CD4-positive, alpha-beta T cell treated with Interferon alpha-2 for 1 hour (primary cell): ENCODE data around the gene PBX3.

Experiments
- DNase-seq, 2 donors: peaks; one replicate each; pipeline ENCODE4 v3.0.0-alpha.2; 2020 to 2022

Gene PBX3

DNA sequence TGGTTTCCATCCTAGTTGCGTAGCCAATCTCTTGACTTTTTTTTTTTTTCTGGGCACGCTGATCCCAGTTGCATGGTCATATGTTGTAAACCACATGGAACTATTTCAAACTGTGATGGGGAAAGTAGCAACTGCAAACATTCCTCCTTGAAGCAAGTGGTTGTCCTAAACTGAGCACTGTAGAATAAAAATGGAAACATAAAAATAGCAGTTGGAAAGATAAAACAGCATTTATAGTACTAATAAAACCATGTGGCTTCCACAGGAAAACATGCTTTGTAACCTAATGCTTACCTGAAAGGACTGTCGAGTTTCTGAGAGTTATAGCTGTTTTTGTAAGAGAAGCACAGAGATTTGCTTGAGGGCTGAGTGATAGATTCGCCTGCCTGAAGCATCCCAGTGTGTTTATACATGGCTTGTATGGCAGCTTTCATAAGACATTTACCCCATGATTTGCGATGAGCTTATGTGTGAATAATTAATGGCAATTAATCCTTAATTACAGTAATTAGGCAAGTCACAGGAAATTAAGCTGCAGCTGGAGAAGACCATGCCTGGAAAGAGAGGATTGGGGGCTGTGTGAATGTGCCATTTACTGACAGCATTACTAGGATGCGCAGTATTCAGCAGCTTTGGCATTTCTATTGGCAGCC lies 136.5 kb downstream of the PBX3 start:
- DNase-seq = no peak

DNA sequence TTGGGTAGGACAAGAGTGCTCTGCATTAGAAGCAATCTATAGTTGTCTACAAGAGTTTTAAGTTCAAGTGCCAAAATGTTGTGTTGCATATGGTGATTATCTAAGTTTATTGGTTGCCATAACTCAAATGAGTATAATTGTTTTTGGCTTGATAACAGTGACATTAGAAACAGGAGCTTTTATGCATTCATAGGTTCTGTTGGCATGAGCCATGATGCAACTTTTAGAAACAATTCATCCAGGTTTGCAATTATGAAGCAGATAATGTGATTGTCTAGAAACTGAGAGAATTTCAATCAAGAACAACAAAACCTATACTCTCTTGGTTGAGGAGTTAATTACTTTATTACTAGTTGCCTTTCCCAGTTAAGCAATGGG lies 137.0 kb downstream of the PBX3 start:
- DNase-seq = no peak

DNA sequence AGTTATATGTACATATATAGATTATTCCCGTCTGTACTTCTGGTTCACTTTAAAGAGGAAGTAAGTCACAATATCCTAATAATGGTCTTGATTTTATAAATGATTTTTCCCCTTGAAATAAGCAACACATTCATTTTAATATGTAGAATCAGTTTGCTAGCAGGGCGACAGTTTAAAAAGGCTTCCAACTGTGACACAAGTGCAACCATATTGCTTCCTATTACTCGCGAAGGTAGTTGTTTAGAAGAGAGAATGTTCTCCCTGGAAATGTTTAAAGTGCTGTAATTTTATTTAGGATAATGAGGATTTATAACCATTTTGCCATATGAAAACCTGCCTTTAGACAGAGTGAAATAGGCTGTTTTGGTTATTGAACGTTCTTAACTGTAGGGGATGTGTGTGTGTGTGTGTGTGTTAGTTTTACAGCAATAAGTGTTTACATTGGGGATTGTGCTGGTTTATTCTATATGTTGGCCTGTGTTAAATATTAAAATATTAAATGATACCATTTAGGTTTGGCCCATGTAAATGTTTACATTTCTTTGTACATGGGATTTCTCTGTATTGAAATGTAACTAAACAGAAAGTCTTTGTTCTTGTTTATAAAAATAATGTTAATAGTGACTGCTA lies 138.3 kb downstream of the PBX3 start:
- no peak for DNase-seq

DNA sequence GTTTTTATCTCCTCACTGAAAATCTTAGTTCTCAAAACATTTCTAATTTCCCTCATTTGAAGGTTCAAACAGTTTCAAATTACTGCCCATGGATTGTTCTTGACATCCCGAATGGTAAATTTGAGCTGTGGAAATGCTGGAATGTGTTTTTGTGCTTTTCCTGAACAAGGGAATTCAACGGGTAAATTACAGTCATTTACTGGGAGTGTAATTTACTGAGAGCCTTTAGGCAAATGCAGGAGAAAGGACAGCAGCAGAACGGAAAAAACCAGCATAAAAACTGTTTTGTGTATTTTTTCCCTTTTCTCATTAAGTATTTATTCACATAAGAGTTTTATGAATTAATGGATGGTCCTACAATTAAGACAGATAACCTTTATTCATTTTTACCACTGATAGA lies 139.2 kb downstream of the PBX3 start:
- no peak for DNase-seq

DNA sequence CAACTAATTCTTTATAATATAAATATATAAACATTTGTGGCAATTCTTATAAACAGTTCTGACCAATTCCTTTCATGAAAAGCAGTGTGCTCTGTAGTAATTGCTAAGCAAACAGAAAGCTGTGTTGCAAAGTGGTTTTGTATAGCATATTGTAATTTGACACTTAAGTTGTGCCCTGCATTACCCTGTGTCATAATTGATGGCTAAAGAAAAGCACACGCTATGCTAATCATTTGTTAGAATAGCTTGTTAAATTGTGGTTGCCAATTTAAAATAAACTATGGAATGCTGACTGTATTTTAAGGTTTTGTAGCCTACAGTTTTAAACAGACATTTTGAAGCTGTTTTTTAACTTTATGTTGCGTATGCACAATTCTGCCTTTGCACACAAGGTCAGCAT lies 140.0 kb downstream of the PBX3 start:
- no peak for DNase-seq

DNA sequence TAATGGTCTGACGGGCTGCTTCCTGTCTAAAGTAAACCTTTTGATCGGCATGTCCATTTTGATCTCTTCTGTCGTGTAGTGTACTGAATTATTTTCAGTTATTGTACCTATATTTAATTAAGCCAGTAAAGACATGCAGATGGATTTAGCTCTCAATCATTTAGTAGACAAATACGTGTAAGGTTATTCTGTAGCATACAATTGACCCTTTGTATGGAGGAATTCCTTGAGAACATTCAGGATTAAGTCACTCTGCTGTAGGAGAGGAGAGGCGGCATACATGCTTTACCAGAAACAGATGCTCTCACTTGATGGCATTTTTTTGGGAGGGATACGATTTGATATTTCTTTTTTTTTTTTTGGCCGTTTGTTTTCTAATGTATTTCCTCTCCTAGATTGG lies 141.0 kb downstream of the PBX3 start:
- DNase-seq = no peak

DNA sequence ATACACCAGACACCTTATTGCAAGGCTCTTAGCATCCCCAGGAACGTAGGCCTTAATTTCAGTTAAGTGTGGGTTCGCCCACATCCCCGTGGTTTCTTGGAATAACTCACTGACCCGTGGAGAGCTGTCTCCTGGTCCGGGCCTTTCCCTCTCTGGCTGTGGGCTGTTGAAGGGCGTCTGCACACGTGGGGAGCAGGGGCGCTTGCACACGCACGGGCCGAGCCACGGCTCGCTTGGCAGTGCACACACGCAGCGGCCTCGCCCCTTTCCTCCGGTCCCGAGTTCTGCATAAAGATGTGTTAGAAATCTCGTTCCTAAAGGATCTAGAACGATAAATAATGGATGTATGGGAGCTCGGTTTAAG lies 141.9 kb downstream of the PBX3 start:
- peak in 1 of 2 donors; percentile 1 for DNase-seq

DNA sequence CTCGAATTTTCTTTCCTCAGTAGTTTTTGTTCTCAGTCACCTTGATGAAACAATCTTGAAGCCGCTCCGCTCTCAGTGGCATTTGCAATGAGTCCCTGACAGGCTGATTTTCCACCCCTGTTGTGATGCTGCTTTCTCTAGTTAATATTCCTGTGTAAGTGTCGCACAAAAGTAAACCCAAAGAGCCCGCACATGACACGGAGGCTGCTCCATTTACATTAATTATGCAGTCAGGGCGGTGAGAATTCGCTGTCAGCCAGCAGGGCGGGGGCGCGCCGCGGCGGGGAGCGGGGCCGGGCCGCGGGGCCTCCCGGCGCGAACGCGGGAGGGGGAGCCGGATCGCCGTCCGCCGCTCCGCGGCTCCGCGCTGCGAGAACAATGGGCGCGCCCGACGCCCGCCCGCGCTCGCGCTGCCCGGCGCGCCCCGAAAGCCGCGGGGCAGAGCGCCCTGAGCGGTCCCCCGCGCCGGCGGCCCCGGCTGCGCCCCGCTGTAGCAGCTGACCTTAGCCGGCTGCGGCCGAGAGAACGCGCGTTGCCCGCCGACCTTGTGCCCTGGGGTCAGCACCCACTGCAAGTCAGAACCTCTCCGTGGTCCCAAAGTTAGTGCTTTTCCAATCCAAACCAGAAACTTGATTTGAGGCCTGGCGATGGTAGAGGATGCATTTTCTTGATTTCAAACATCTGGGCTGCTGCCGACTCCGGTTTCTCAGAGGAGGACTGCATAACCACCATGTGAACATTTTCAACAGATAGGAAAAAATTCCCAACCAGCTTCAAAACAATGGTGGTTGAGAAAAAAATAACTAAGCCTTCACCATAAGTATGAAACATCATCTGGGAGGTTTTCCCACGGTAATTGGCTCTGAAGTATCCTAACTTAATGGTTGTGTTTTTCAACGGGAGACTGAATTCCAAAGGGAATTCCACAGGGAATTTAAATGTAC lies 142.6 kb downstream of the PBX3 start:
- peak; percentile 21 to 43 for DNase-seq

DNA sequence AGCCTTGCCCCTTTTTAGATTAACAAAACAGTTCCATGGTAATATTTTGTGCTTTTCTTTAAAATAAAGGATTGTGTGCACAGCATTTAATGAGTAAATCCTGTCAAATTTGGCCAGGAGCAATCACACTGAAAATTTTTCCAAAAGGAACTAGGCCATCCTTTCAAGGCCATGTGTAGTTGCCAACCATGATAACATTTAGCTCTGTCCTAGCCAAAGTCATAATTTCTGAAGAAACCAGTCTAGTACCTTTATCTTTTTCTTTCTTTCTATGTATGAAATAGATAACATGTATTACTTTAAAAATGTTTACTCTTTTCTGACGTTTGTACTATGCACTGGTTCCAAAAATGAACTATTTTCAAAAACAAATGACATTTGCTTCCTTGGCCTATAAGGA lies 143.7 kb downstream of the PBX3 start:
- DNase-seq = no peak

DNA sequence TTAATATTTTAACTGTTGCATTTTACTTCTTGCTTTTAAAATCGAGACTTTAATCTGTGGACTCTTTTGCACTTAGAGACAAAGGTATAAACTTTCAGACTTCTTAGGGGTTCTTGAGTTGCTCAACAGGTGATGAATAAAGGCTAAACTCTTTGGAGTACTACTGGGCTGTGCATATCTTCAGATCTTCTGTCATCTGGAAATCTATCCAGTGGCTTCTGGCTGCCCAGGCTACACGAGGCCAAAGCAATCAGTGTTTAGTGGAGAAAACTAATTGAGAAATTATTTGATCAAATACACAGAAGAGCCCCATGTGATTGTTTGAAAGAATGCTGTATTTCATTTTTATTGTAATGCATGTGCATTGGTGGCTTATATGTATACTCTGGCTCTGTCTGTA lies 146.1 kb downstream of the PBX3 start:
- no peak for DNase-seq

DNA sequence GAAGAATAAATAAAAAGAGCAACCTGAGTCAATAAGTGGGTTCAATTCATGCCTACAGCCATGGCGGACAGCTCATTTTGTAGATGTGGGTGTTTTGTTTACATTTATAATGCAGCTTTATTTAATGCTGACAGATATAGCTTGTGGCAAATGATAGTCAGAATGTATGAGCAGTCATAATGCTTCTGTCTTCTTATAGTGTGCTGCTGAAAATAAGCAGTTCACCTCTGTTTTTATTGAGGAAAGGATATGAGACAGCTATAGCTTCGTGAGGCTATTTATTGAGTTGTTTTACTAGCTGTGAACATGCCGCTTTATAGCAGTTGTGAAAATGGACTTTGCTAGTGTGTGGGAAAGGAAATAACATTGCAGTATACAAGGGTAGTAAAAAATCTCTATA lies 147.4 kb downstream of the PBX3 start:
- no peak for DNase-seq

DNA sequence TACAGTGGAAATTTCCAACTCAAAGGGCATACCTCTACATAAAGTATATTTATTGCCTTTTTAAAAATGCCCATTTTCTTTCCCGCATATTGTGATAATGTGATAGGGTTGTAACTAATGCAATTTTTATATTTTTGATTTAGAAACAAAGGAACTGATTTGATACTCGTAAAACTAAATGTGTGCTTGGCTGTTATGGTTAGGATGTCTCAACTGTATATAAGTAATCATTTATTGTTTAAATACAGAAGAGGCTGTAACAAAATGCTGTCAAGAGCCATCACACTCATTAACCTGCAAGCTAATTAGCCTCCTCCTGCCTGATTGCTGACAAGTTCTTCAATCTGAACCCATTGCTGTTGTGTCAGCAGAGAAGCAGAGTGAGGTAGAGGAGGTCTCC lies 149.2 kb downstream of the PBX3 start:
- DNase-seq = no peak

DNA sequence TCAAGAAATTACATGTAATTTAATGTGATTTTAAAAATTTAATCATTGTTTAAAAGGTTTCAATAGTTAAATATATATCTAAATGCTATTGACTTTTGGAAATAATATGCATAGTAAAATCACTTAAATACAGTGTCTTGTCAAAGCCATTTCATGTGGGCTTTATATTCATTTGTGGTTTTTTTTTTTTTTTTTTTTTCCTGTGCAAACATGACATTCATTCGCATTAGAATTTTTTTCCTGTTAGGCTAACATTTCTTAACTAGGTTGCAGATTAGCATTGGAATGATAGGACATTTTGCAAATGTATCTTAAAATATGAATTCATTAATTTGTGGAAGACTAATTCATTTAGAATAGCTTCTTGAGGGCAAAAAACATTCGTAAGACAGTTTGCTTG lies 149.8 kb downstream of the PBX3 start:
- DNase-seq = no peak

DNA sequence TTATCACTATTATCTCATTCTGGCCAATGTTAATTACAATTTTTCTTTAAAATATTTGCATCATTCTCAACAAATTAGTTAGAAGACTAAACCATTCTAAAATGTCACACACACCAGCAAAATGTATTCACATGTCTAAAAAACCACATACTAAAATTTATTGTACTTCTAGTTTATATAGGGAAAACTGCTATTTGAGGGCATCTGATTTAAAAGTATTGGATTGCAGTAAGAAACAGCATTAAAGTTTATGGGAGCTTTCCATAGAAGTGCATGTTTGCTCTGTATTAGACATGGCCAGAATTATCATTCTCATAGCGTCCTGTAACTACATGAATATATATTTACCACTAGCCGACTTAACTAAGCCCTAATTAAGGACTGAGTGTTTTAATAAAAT lies 150.3 kb downstream of the PBX3 start:
- no peak for DNase-seq

DNA sequence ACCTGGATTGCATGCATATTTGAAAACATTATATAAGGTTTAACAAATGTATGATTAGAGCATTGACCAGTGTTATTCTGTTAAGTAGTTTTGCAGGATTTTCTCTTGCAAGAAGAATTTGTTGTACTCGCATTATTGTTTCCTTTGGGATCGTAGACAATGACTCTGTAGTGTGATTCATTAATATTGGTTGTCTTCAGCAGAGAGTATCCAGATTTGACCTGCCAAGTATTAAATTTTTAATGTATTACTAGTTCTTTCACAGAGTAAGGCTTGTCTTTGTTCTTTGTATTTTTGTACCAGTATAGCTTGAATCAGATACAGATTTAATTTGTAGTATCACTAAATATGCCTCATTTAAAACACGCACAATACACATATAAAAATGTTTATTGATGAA lies 155.0 kb downstream of the PBX3 start:
- no peak for DNase-seq

DNA sequence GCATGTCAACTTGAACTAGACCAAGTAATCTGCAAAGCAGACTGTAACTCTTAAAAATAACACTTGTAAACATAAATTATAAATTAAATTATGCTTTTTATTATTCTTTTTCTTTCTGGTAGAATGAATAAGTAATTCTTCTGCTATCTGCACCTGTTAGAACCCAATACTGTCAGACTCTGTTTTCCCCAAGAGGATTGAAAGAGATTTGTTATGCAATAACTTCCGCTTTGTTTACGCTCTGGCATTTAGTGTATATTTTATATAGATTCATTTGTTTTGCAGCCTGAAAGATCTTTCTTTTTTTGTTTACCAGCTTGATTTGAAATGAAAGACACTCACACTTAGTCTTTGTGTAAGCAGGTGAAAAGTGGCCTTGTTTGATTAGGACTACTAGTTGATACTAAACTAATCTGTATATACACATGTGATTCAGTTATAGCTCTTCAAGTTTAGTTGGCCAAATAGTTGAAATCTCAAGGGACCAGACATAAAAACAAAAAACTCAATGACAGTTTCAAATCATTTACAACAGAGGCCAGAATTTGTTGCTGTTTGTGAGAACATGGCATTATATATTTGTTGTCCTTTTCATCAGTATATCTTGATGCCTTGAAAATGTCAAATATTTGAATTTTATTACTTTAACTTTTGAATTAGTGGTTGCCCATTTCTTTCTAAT lies 155.8 kb downstream of the PBX3 start:
- DNase-seq = no peak

DNA sequence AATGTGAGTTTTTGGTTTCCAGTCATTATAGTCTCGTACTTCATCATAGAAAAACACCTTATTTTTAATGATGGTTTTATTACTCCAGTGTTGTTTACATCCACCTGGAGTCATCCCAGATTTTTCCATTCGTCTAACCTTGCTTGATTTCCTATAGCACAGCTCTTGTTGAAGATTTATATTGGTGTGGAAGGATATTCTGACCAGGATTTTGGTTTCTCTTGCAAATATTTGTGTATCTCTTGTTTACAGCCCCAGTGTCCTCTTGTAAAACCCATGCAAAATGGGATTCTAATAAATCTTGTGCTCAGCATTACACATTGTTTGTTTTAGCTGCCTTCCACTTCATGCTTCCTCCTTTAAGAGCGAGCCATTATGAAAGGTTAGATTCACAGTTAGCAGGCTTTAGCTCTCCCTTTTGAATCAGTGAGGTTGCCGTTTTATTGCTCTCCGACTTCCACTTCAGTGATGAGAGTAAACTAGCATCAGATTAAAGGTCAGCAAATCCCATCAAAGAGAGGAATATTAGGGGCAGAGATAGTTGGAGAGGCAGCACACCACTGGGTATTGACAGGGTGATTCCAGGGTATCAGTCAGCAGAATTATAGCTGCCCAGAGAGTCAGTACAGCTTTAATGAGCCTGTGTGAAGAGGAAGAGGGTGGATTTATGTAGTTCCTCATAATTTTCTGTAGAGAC lies 157.1 kb downstream of the PBX3 start:
- DNase-seq = no peak

DNA sequence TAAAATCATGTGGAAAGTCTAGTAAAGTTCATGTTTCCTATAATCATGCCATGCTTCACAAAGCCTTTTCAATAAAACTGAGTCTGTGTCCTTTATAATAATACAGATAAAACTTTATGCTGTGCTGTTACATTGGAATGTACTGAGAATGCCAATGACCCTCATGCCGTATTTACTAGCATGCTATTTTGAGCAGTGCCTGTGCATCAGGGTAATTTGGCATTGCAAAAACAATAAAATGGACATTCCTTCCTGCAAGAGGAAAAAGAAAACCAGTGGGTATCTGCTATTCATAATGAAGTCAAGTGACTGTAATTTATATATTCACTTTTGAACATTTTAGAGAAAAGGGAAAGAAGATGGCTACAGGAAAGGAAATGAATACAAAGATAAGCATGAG lies 159.0 kb downstream of the PBX3 start:
- no peak for DNase-seq

DNA sequence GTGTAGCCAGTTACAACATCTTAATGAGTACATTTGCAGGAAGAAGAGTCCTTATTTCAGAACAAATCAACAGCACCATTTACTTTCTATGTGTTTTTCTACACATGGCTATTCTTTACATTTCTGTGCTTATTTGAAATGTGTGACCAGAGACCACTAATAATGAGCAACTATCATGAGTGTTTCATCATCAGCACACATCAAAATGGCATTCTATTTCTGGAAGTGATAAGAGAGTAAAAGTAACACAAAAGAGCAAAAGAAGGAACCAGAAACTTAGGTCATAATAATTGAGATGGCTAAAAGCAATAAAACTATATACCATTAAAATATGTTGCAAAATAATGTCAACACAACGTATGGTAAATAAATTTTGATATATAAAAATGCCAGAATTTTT lies 159.7 kb downstream of the PBX3 start:
- DNase-seq = no peak

DNA sequence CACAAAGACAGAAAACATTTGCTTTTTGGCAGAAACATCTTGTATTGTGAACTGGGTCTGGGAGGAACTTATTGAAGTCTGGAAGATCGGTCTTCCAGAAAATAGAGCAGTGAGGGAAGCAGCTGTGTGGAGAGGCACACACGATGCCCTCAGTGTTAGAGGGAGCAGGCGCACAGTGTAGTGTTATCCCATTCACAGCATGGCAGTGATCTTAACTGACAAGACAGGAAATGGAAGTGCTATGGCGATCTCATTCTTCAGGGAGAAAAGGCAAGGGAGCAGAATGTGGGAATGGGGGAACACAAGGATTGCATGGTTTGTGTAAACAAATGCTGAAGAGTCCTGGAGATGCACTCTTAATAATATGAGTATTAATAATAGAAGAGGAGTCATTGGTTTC lies 161.0 kb downstream of the PBX3 start:
- no peak for DNase-seq

DNA sequence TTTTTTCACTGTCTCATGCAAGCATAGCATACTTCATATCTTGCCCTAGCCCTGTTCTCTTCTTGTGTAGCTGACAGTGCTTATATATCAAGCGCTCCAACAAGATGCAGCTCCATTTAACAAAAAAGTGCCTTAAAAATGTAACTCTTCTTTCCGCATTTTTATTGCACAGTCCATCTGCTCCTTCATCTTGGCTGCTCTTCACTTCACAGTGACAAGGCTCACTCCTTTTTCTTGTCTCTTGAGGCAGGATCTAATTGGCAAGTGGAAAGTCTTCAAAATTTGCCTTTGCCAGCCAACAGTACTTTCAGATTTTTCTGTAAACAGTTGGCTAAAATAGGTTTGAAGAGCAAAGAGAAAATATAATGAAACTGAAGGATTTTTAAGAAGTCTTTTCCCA lies 161.8 kb downstream of the PBX3 start:
- DNase-seq = no peak

DNA sequence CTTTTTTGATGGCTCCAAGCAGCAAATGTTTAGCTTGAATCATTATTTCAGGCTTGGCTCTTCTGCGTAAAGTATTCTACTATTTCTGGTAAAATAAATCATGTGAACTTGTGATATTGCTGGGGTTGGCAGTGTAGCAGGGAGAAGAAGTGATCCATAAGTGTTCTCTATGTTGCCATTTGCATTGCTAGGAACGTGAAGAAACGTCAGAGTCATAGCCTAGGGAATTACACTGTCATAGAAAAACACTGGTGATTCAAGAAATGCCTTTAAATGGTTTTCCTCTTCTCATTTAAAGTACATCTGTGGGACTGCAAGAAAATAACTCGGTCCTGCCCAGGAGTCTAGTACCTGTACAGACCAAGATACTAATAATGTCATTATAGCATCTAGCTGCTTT lies 162.3 kb downstream of the PBX3 start:
- DNase-seq = no peak

DNA sequence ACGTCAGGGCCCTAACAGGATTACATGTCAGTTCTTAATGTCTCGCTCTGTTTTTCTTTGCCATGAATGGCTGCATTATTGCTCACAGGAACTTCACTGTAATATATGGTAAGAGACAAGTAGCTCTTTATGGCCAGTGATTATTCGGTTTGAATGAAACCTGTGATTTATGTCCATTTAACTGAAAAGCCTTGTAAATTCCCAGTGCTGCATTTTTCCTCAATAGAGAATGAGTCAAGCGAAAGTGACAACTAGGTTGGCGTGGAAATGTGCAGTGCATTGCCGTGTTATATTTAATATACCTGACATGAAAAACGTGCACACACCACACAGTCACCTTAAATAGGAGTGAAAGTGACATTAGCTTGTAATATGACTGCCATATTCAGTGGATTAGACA lies 163.1 kb downstream of the PBX3 start:
- DNase-seq = no peak
